IMR-90 (cell line): ENCODE results near the gene SEC16A. TPM values are rescaled to one million over a fixed set of nuclear protein-coding genes. Genes with fewer than 3 reads are reported as not detected.

Source experiments
- ATAC-seq: fragments of 200-7000 bp; cut with Tn5 transposase; 2 replicates; pipeline ENCODE4 v1.9.1; 2020; ENCODE audit warnings: low read depth, mild to moderate bottlenecking, moderate library complexity
- BruUV-seq: library from RNA; stranded (reverse); fragments of 400-500 nt; replicated peaks from 2 replicates; lab custom pipeline; 2021; lab: Mats Ljungman, UMichigan
- CTCF ChIA-PET: fragments of 300-600 bp; formaldehyde crosslinking; extraction: SDS; loops from one replicate; lab custom pipeline; 2021; ENCODE audit warnings: antibody characterized with exemption; lab: Yijun Ruan, JAX
- POLR2A ChIA-PET: fragments of 300-600 bp; sonication (Branson Sonifier 250); formaldehyde crosslinking; loops from one replicate; lab custom pipeline; 2022; ENCODE audit warnings: antibody characterized with exemption; ENCODE audit not compliant: unreplicated experiment; lab: Charles Lee
- DNase-seq: peaks from one replicate; pipeline ENCODE4 v3.0.0; 2013
- H2AFZ ChIP-seq: replicated peaks from 2 replicates; pipeline ENCODE3; 2013; ENCODE audit warnings: low read length, mild to moderate bottlenecking; ENCODE audit not compliant: poor library complexity
- H2AK5ac ChIP-seq: 2 replicates; pipeline ENCODE4 v1.6.1; 2013; ENCODE audit warnings: low read depth, low read length, inconsistent platforms
- H2AK9ac ChIP-seq: replicated peaks from 2 replicates; pipeline ENCODE3; 2013; ENCODE audit warnings: mild to moderate bottlenecking, low read depth, low read length, moderate library complexity; ENCODE audit not compliant: poor library complexity
- H2BK120ac ChIP-seq: 2 replicates; pipeline ENCODE4 v1.6.1; 2013; ENCODE audit warnings: low read depth, low read length, inconsistent platforms
- H2BK15ac ChIP-seq: 3 replicates; pipeline ENCODE4 v1.6.1; 2013; ENCODE audit warnings: low read depth, low read length, inconsistent platforms
- H2BK20ac ChIP-seq: 2 replicates; pipeline ENCODE4 v1.6.1; 2013; ENCODE audit warnings: low read depth, mild to moderate bottlenecking, inconsistent platforms, low read length, moderate library complexity
- H2BK5ac ChIP-seq: 2 replicates; pipeline ENCODE4 v1.6.1; 2013; ENCODE audit warnings: mild to moderate bottlenecking, low read depth, low read length, inconsistent platforms; ENCODE audit not compliant: poor library complexity, severe bottlenecking
- H3K14ac ChIP-seq: replicated peaks from 2 replicates; pipeline ENCODE4 v1.6.1; 2013; ENCODE audit warnings: low read depth, low read length, inconsistent platforms
- H3K18ac ChIP-seq: 2 replicates; pipeline ENCODE4 v1.6.1; 2013; ENCODE audit warnings: low read depth, low read length, control low read depth
- H3K23ac ChIP-seq: 2 replicates; pipeline ENCODE4 v1.6.1; 2013; ENCODE audit warnings: low read depth, low read length, inconsistent platforms
- H3K27ac ChIP-seq: 2 replicates; pipeline ENCODE4 v1.5.1; 2013; ENCODE audit warnings: mild to moderate bottlenecking, control low read depth, low read length; ENCODE audit not compliant: insufficient read depth
- H3K27me3 ChIP-seq: 2 replicates; pipeline ENCODE4 v1.6.1; 2013; ENCODE audit warnings: low read length; ENCODE audit not compliant: control insufficient read depth, insufficient read depth
- H3K36me3 ChIP-seq: 2 replicates; pipeline ENCODE4 v1.6.1; 2013; ENCODE audit warnings: low read length, mixed read lengths; ENCODE audit not compliant: control insufficient read depth, insufficient read depth
- H3K4ac ChIP-seq: 2 replicates; pipeline ENCODE4 v1.6.1; 2013; ENCODE audit warnings: low read depth, low read length, inconsistent platforms
- H3K4me1 ChIP-seq: 2 replicates; pipeline ENCODE4 v1.6.1; 2013; ENCODE audit warnings: low read length, mixed read lengths; ENCODE audit not compliant: control insufficient read depth, insufficient read depth
- H3K4me2 ChIP-seq: 2 replicates; pipeline ENCODE4 v1.6.1; 2013; ENCODE audit warnings: low read depth, mild to moderate bottlenecking, control low read depth, low read length, moderate library complexity
- H3K4me3 ChIP-seq: 2 replicates; pipeline ENCODE4 v1.5.1; 2013; ENCODE audit warnings: low read depth, mild to moderate bottlenecking, control low read depth, low read length, moderate library complexity; ENCODE audit not compliant: insufficient read depth
- H3K56ac ChIP-seq: 2 replicates; pipeline ENCODE4 v1.6.1; 2013; ENCODE audit warnings: low read length, inconsistent platforms; ENCODE audit not compliant: insufficient read depth; ENCODE audit errors: extremely low read depth
- H3K79me1 ChIP-seq, 2 experiments: 2 replicates each; pipeline ENCODE4 v1.6.1; 2013; ENCODE audit warnings: low read length in 2 of 2, inconsistent platforms in 1 of 2, low read depth in 1 of 2
- H3K9ac ChIP-seq: 2 replicates; pipeline ENCODE4 v1.6.1; 2013; ENCODE audit warnings: low read depth, low read length, control low read depth
- H3K9me1 ChIP-seq: 2 replicates; pipeline ENCODE4 v1.6.1; 2013; ENCODE audit warnings: low read length, inconsistent platforms; ENCODE audit not compliant: insufficient read depth
- H3K9me3 ChIP-seq: 2 replicates; pipeline ENCODE4 v1.6.1; 2013; ENCODE audit warnings: low read length; ENCODE audit not compliant: control insufficient read depth, insufficient read depth
- H4K20me1 ChIP-seq: 2 replicates; pipeline ENCODE4 v1.6.1; 2013; ENCODE audit warnings: low read length, inconsistent platforms; ENCODE audit not compliant: insufficient read depth
- H4K5ac ChIP-seq: 2 replicates; pipeline ENCODE4 v1.6.1; 2013; ENCODE audit warnings: mild to moderate bottlenecking, low read depth, low read length, control low read depth
- H4K8ac ChIP-seq, 2 experiments: 2 replicates each; pipeline ENCODE4 v1.6.1; 2013; ENCODE audit warnings: low read depth in 2 of 2, low read length in 2 of 2, control low read depth in 1 of 2, inconsistent platforms in 1 of 2
- H4K91ac ChIP-seq: 2 replicates; pipeline ENCODE4 v1.6.1; 2013; ENCODE audit warnings: low read depth, low read length, inconsistent platforms; ENCODE audit not compliant: insufficient read depth
- BHLHE40 ChIP-seq: fragments of 150-350 bp; IDR thresholded peaks from 2 replicates; pipeline ENCODE4 v1.6.1; 2016; ENCODE audit warnings: mild to moderate bottlenecking, low read depth, low read length
- CEBPB ChIP-seq: IDR thresholded peaks from 2 replicates; pipeline ENCODE4 v1.6.1; 2012; ENCODE audit warnings: low read depth, low read length, improper control_type of control experiment
- CHD1 ChIP-seq: IDR thresholded peaks from 2 replicates; pipeline ENCODE4 v1.6.1; 2012; ENCODE audit warnings: low read depth, low read length, improper control_type of control experiment
- FOS ChIP-seq: fragments of 150-350 bp; IDR thresholded peaks from 2 replicates; pipeline ENCODE4 v1.6.1; 2016; ENCODE audit warnings: low read depth, low read length
- MAFK ChIP-seq: IDR thresholded peaks from 2 replicates; pipeline ENCODE4 v1.6.1; 2012; ENCODE audit warnings: low read depth, low read length, improper control_type of control experiment
- MAZ ChIP-seq: IDR thresholded peaks from 2 replicates; pipeline ENCODE4 v1.6.1; 2012; ENCODE audit warnings: low read depth, mild to moderate bottlenecking, low read length, improper control_type of control experiment, moderate library complexity, borderline replicate concordance
- MXI1 ChIP-seq: IDR thresholded peaks from 2 replicates; pipeline ENCODE4 v1.6.1; 2012; ENCODE audit warnings: low read depth, mild to moderate bottlenecking, low read length, moderate library complexity, borderline replicate concordance
- NFE2L2 ChIP-seq: fragments of 150-350 bp; IDR thresholded peaks from 2 replicates; pipeline ENCODE4 v1.6.1; 2016; ENCODE audit warnings: low read depth, mild to moderate bottlenecking, low read length
- POLR2A ChIP-seq: IDR thresholded peaks from 2 replicates; pipeline ENCODE4 v1.6.1; 2012; ENCODE audit warnings: mild to moderate bottlenecking, low read depth, low read length
- RAD21 ChIP-seq: IDR thresholded peaks from 2 replicates; pipeline ENCODE4 v1.6.1; 2012; ENCODE audit warnings: low read length, improper control_type of control experiment
- RCOR1 ChIP-seq: IDR thresholded peaks from 2 replicates; pipeline ENCODE4 v1.6.1; 2012; ENCODE audit warnings: mild to moderate bottlenecking, low read length, improper control_type of control experiment; ENCODE audit not compliant: insufficient replicate concordance
- RFX5 ChIP-seq: IDR thresholded peaks from 2 replicates; pipeline ENCODE4 v1.8.0; 2012; ENCODE audit warnings: low read depth, mild to moderate bottlenecking, low read length, moderate library complexity
- SMC3 ChIP-seq: fragments of 150-350 bp; IDR thresholded peaks from 2 replicates; pipeline ENCODE4 v1.6.1; 2016; ENCODE audit warnings: low read depth, mild to moderate bottlenecking, antibody characterized with exemption, low read length, moderate library complexity
- WGBS, 2 experiments: methylation state at CpG; one replicate each; pipeline versions ENCODE4 v1.1.5 to v1.1.7; 2013; ENCODE audit warnings: missing lambda C conversion rate in 2 of 2; ENCODE audit not compliant: insufficient read length in 1 of 2; ENCODE audit errors: extremely low coverage in 2 of 2; 5-methylcytosine and 5-hydroxymethylcytosine counted together
- dilution Hi-C: fragments of 300-500 bp; cut with HindIII; formaldehyde crosslinking; loops from one replicate; pipeline ENCODE4 v1.14.3; 2018; ENCODE audit warnings: low sequenced_read_pairs; ENCODE audit not compliant: unreplicated experiment
- in situ Hi-C: fragments of 300-500 bp; cut with MboI; formaldehyde crosslinking; loops from 3 replicates; pipeline ENCODE4 v1.14.3; 2019; ENCODE audit warnings: low sequenced_read_pairs, inconsistent platforms, mixed read lengths
- intact Hi-C: fragments of 100-400 bp; cut with micrococcal nuclease; formaldehyde crosslinking; loops from 2 replicates; pipeline ENCODE4 v1.10.0; 2022
- polyA plus RNA-seq, 3 experiments: library from polyadenylated mRNA; depleted of rRNA; stranded (reverse); fragments of >200 nt; gene quantifications; 2 replicates each; pipeline ENCODE4 v1.2.3, GENCODE V29; 2012; ENCODE audit warnings: low replicate concordance in 1 of 3
- total RNA-seq: library from RNA; depleted of rRNA; stranded (reverse); fragments of >200 nt; gene quantifications from 2 replicates; pipeline ENCODE4 v1.2.3, GENCODE V29; 2012
- TF ChIP-seq, protein P1 (sequence below): fragments of 150-350 bp; IDR thresholded peaks from 2 replicates; pipeline ENCODE4 v1.6.1; 2016; ENCODE audit warnings: low read depth, mild to moderate bottlenecking, low read length, moderate library complexity, borderline replicate concordance
- TF ChIP-seq, protein P2 (sequence below): fragments of 150-350 bp; IDR thresholded peaks from 2 replicates; pipeline ENCODE4 v1.6.1; 2017; ENCODE audit warnings: mild to moderate bottlenecking, antibody characterized with exemption, low read length, low read depth
- TF ChIP-seq, protein P3 (sequence below): conservative IDR thresholded peaks from 2 replicates; pipeline ENCODE4 v1.5.1; 2012; ENCODE audit warnings: mild to moderate bottlenecking, low read depth, low read length, improper control_type of control experiment

The SEC16A gene
- total and polyA plus RNA-seq, 2 of the 4 experiments (the other 2 are of a cell fraction): 12.2 to 48.1 TPM

DNA sequence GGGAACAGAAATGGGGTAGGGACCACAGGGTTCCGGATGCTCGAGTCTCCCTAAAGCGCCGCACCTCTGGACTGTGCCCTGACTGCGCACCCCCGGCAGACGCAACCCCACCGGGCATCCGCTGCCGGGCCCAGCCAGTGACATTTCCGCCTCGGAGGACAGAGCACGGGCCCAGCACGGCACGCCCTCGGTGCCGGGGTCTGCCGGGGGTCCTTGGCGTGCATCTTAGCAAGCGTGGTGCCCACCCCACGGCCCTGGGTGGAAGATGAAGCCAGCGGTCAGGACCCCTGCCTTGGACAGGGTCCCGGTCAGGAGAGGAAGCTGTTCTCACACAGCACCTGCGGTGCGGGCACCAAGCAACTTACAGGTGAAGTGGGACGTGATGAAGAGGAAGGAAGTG lies 50.2 kb downstream of the SEC16A start:
- in situ Hi-C loops (no loop called here), intact Hi-C loops (no loop called here), dilution Hi-C loops (no loop called here)
- no peak overlapping the region for H3K23ac ChIP-seq
- peaks cover 5% of the 10 kb centered on the region; the same call in 1 of the 2 replicates for H3K9me1 ChIP-seq
- H2BK15ac ChIP-seq: no peak overlapping the region
- TF ChIP-seq MAZ (no peak), SMC3 (no peak), RFX5 (no peak), NFE2L2 (no peak), CHD1 (no peak), CEBPB (no peak), MAFK (no peak), POLR2A (no peak), BHLHE40 (no peak), RCOR1 (no peak), RAD21 (no peak), MXI1 (no peak), FOS (no peak)
- TF ChIP-seq, protein P1, sequence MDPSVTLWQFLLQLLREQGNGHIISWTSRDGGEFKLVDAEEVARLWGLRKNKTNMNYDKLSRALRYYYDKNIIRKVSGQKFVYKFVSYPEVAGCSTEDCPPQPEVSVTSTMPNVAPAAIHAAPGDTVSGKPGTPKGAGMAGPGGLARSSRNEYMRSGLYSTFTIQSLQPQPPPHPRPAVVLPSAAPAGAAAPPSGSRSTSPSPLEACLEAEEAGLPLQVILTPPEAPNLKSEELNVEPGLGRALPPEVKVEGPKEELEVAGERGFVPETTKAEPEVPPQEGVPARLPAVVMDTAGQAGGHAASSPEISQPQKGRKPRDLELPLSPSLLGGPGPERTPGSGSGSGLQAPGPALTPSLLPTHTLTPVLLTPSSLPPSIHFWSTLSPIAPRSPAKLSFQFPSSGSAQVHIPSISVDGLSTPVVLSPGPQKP: no peak
- TF ChIP-seq, protein P2, sequence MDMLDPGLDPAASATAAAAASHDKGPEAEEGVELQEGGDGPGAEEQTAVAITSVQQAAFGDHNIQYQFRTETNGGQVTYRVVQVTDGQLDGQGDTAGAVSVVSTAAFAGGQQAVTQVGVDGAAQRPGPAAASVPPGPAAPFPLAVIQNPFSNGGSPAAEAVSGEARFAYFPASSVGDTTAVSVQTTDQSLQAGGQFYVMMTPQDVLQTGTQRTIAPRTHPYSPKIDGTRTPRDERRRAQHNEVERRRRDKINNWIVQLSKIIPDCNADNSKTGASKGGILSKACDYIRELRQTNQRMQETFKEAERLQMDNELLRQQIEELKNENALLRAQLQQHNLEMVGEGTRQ: no peak
- TF ChIP-seq, protein P3, sequence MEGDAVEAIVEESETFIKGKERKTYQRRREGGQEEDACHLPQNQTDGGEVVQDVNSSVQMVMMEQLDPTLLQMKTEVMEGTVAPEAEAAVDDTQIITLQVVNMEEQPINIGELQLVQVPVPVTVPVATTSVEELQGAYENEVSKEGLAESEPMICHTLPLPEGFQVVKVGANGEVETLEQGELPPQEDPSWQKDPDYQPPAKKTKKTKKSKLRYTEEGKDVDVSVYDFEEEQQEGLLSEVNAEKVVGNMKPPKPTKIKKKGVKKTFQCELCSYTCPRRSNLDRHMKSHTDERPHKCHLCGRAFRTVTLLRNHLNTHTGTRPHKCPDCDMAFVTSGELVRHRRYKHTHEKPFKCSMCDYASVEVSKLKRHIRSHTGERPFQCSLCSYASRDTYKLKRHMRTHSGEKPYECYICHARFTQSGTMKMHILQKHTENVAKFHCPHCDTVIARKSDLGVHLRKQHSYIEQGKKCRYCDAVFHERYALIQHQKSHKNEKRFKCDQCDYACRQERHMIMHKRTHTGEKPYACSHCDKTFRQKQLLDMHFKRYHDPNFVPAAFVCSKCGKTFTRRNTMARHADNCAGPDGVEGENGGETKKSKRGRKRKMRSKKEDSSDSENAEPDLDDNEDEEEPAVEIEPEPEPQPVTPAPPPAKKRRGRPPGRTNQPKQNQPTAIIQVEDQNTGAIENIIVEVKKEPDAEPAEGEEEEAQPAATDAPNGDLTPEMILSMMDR: no peak
- H4K20me1 ChIP-seq: peaks cover 45% of the 10 kb centered on the region
- ChIA-PET CTCF (no interaction called here), POLR2A (no interaction called here)
- H2BK5ac ChIP-seq: no peak overlapping the region
- BruUV-seq: no TSS peak
- no peak overlapping the region for H4K5ac ChIP-seq
- no peak overlapping the region for H3K4me3 ChIP-seq
- no peak overlapping the region for H3K4ac ChIP-seq
- H3K4me2 ChIP-seq: no peak overlapping the region
- peaks cover 45% of the 10 kb centered on the region for H3K36me3 ChIP-seq
- no peak overlapping the region for H3K56ac ChIP-seq
- no peak overlapping the region for H2BK20ac ChIP-seq
- H2AFZ ChIP-seq: no peak overlapping the region
- no peak overlapping the region for H3K9ac ChIP-seq
- H3K27me3 ChIP-seq: no peaks in the 10 kb centered on the region
- H3K14ac ChIP-seq: no peak overlapping the region
- no peak overlapping the region for H4K91ac ChIP-seq
- DNase-seq: no peak
- H3K18ac ChIP-seq: no peak overlapping the region
- peaks cover 2% of the 10 kb centered on the region; the same call in 1 of the 2 replicates for H3K4me1 ChIP-seq
- H3K9me3 ChIP-seq: no peaks in the 10 kb centered on the region
- no peak overlapping the region for H3K27ac ChIP-seq
- no peak overlapping the region for H2BK120ac ChIP-seq
- 100% methylated on average over 6 of the region's 26 CpGs; no CpG with 5 or more reads in 1 of the 2 experiments for WGBS, 2 experiments
- H3K79me1 ChIP-seq: peaks cover 6 to 50% of the 10 kb centered on the region in 2 experiments
- no peak overlapping the region for H2AK5ac ChIP-seq
- no peak overlapping the region for H4K8ac ChIP-seq
- no peak overlapping the region for H2AK9ac ChIP-seq
- ATAC-seq: no peak
